ENCODE measurements around the gene NUDCD3. TPM values are rescaled to one million over a fixed set of nuclear protein-coding genes. Genes with fewer than 3 reads are reported as not detected.

The NUDCD3 gene
- total RNA-seq, 1 donor from 2014 or later, result 86.8 TPM

DNA sequence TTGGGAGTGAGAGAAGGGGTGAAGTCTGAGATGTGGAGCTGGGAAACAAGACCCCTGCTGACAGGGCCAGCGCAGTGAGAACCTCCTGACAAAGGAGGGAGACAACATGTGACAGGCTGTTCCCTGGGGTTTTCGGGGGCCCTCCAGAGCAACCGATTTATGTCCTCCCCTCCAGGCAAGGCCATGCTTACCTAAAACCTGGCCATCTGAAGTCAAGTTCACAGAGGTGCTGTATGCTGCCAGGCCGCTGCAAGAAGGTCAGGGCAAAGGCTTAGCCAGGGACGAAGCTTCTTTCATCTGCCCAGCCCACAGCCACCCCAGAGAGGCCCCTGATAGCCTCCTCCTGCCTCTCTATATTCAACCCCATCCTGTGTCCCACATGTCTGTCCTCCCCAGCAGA, 30.1 kb upstream of the NUDCD3 start:
- H3K36me3 Mint-ChIP-seq (ENCODE audit: low read depth, unreplicated experiment), result no peaks in the 10 kb centered on the region
- Histone ChIP-seq H3K4me2 (ENCODE audit: low read length) (no peak overlapping the region), H2AFZ (ENCODE audit: low read depth, low read length) (no peak overlapping the region)

DNA sequence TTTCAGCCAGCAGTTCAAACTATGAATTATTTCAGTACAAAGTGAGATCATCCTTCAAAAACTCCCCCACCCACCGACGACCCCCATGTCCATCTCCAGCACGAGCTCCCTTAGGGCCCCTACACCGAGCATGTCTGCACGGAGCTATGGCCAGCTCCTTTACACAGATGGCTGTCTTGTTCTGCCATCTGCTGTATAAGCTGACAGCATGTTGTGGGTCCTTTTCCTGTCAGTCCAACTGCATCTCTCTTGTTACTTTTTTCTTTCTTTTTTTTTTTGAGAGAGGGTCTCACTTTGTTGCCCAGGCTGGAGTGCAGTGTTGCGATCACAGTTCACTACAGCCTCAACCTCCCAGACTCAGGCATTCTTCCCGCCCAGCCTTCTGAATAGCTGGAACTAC, 29.1 kb upstream of the NUDCD3 start:
- no peaks in the 10 kb centered on the region for H3K9me3 ChIP-seq (ENCODE audit: insufficient read depth, low read depth, low read length)
- TF ChIP-seq, protein P1, sequence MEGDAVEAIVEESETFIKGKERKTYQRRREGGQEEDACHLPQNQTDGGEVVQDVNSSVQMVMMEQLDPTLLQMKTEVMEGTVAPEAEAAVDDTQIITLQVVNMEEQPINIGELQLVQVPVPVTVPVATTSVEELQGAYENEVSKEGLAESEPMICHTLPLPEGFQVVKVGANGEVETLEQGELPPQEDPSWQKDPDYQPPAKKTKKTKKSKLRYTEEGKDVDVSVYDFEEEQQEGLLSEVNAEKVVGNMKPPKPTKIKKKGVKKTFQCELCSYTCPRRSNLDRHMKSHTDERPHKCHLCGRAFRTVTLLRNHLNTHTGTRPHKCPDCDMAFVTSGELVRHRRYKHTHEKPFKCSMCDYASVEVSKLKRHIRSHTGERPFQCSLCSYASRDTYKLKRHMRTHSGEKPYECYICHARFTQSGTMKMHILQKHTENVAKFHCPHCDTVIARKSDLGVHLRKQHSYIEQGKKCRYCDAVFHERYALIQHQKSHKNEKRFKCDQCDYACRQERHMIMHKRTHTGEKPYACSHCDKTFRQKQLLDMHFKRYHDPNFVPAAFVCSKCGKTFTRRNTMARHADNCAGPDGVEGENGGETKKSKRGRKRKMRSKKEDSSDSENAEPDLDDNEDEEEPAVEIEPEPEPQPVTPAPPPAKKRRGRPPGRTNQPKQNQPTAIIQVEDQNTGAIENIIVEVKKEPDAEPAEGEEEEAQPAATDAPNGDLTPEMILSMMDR (IDR thresholded peaks at IDR 0.05; ENCODE audit: insufficient read depth, low read depth, low read length), result no peak
- no peak for TF ChIP-seq EZH2 (IDR thresholded peaks at IDR 0.05; ENCODE audit: insufficient read depth, low read length)
- Mint-ChIP-seq H3K27me3 (ENCODE audit: low read depth, unreplicated experiment) (peaks cover 36% of the 10 kb centered on the region), H3K27ac (ENCODE audit: unreplicated experiment) (no peak overlapping the region), H3K36me3 (ENCODE audit: low read depth, unreplicated experiment) (no peaks in the 10 kb centered on the region), H3K9me3 (ENCODE audit: unreplicated experiment) (peaks cover 8% of the 10 kb centered on the region), H3K4me1 (ENCODE audit: low read depth, unreplicated experiment) (no peaks in the 10 kb centered on the region), H3K4me3 (ENCODE audit: unreplicated experiment) (no peak overlapping the region)
- no peak overlapping the region for H3K9ac ChIP-seq (ENCODE audit: low read length)
- no peak overlapping the region for H3K4me3 ChIP-seq (ENCODE audit: insufficient read depth, low read depth, low read length)
- H3K79me2 ChIP-seq (ENCODE audit: insufficient read depth, low read length), result no peaks in the 10 kb centered on the region
- no peaks in the 10 kb centered on the region for H3K4me1 ChIP-seq (ENCODE audit: insufficient read depth, low read length)
- no peak overlapping the region for H3K27ac ChIP-seq (ENCODE audit: low read depth, low read length)
- DNase-seq (ENCODE audit: low read depth) (no peak), FAIRE-seq (no peak)
- H3K4me2 ChIP-seq (ENCODE audit: low read length), result no peak overlapping the region
- no peaks in the 10 kb centered on the region for H3K36me3 ChIP-seq (ENCODE audit: insufficient read depth, low read length)
- H4K20me1 ChIP-seq (ENCODE audit: insufficient read depth, low read length), result no peaks in the 10 kb centered on the region
- no peak overlapping the region for H2AFZ ChIP-seq (ENCODE audit: low read depth, low read length)
- peaks cover 17% of the 10 kb centered on the region for H3K27me3 ChIP-seq (ENCODE audit: insufficient read depth, low read length)

More for the DNA sequence above, 30.1 kb upstream of the NUDCD3 start:
- no peaks in the 10 kb centered on the region for H3K36me3 ChIP-seq (ENCODE audit: insufficient read depth, low read length)
- H3K27me3 ChIP-seq (ENCODE audit: insufficient read depth, low read length), result peaks cover 17% of the 10 kb centered on the region
- no peak for FAIRE-seq
- TF ChIP-seq, protein P1 (IDR thresholded peaks at IDR 0.05; ENCODE audit: insufficient read depth, low read depth, low read length), result no peak
- no peak for TF ChIP-seq EZH2 (IDR thresholded peaks at IDR 0.05; ENCODE audit: insufficient read depth, low read length)
- no peak for DNase-seq (ENCODE audit: low read depth)
- H3K27ac Mint-ChIP-seq (ENCODE audit: unreplicated experiment), result no peak overlapping the region
- no peaks in the 10 kb centered on the region for H4K20me1 ChIP-seq (ENCODE audit: insufficient read depth, low read length)
- no peaks in the 10 kb centered on the region for H3K4me1 ChIP-seq (ENCODE audit: insufficient read depth, low read length)
- no peaks in the 10 kb centered on the region for H3K4me1 Mint-ChIP-seq (ENCODE audit: low read depth, unreplicated experiment)
- H3K27me3 Mint-ChIP-seq (ENCODE audit: low read depth, unreplicated experiment), result peaks cover 36% of the 10 kb centered on the region
- H3K9me3 Mint-ChIP-seq (ENCODE audit: unreplicated experiment), result peaks cover 12% of the 10 kb centered on the region
- no peak overlapping the region for H3K4me3 ChIP-seq (ENCODE audit: insufficient read depth, low read depth, low read length)
- H3K4me3 Mint-ChIP-seq (ENCODE audit: unreplicated experiment), result no peak overlapping the region
- H3K9me3 ChIP-seq (ENCODE audit: insufficient read depth, low read depth, low read length), result no peaks in the 10 kb centered on the region
- H3K27ac ChIP-seq (ENCODE audit: low read depth, low read length), result no peak overlapping the region
- no peaks in the 10 kb centered on the region for H3K79me2 ChIP-seq (ENCODE audit: insufficient read depth, low read length)
- no peak overlapping the region for H3K9ac ChIP-seq (ENCODE audit: low read length)

DNA sequence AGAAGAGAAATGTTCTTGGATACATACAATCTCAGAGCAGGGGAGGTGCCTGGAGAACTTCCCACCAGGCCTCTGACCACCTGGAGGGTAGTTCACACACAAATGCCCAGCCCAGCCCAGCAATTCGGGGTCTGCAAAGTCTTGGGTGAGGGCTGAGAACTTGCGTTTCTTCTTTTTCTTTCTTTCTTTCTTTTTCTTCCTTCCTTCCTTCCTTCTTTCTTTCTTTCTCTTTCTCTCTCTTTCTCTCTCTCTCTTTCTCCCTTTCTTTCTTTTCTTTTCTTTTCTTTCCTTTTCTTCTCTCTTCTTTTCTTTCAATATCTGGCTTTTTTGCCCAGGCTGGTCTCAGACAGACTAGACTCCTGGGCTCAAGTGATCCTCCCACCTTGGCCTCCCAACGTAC, 28.3 kb upstream of the NUDCD3 start:
- Mint-ChIP-seq H3K27me3 (ENCODE audit: low read depth, unreplicated experiment) (peaks cover 37% of the 10 kb centered on the region), H3K27ac (ENCODE audit: unreplicated experiment) (no peak overlapping the region), H3K4me1 (ENCODE audit: low read depth, unreplicated experiment) (no peaks in the 10 kb centered on the region), H3K36me3 (ENCODE audit: low read depth, unreplicated experiment) (no peaks in the 10 kb centered on the region), H3K4me3 (ENCODE audit: unreplicated experiment) (no peak overlapping the region), H3K9me3 (ENCODE audit: unreplicated experiment) (peaks cover 4% of the 10 kb centered on the region)
- Histone ChIP-seq H4K20me1 (ENCODE audit: insufficient read depth, low read length) (no peaks in the 10 kb centered on the region), H3K79me2 (ENCODE audit: insufficient read depth, low read length) (no peaks in the 10 kb centered on the region), H3K4me2 (ENCODE audit: low read length) (no peak overlapping the region), H3K27ac (ENCODE audit: low read depth, low read length) (no peak overlapping the region), H2AFZ (ENCODE audit: low read depth, low read length) (no peak overlapping the region), H3K27me3 (ENCODE audit: insufficient read depth, low read length) (peaks cover 13% of the 10 kb centered on the region), H3K4me1 (ENCODE audit: insufficient read depth, low read length) (no peaks in the 10 kb centered on the region), H3K9ac (ENCODE audit: low read length) (no peak overlapping the region), H3K36me3 (ENCODE audit: insufficient read depth, low read length) (no peaks in the 10 kb centered on the region), H3K9me3 (ENCODE audit: insufficient read depth, low read depth, low read length) (no peaks in the 10 kb centered on the region), H3K4me3 (ENCODE audit: insufficient read depth, low read depth, low read length) (no peak overlapping the region)
- no peak for DNase-seq (ENCODE audit: low read depth)
- no peak for TF ChIP-seq EZH2 (IDR thresholded peaks at IDR 0.05; ENCODE audit: insufficient read depth, low read length)
- TF ChIP-seq, protein P1 (IDR thresholded peaks at IDR 0.05; ENCODE audit: insufficient read depth, low read depth, low read length), result no peak
- FAIRE-seq, result no peak
